ENCODE measurements around the gene SLC30A10.

DNA sequence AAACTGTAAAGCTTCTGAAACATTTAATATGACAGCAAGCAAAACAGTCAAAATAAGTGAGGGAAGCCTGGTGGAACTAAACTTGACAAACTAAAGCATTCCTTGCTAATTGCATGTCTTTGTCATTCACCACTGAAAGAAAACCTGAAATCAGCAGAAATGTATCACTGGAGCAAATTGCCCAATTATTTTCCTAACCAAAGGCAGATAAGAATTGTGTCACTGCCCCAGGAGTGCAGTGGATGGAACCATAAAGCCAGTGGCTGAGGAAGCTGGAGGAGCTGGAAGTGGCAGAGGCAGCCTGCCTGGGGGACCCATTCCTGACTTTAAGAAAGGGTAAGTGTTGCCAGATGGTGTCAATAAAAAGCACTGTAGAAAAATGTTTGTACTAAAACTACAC, 2.7 kb upstream of the SLC30A10 start:
- TF ChIP-seq, protein P1, sequence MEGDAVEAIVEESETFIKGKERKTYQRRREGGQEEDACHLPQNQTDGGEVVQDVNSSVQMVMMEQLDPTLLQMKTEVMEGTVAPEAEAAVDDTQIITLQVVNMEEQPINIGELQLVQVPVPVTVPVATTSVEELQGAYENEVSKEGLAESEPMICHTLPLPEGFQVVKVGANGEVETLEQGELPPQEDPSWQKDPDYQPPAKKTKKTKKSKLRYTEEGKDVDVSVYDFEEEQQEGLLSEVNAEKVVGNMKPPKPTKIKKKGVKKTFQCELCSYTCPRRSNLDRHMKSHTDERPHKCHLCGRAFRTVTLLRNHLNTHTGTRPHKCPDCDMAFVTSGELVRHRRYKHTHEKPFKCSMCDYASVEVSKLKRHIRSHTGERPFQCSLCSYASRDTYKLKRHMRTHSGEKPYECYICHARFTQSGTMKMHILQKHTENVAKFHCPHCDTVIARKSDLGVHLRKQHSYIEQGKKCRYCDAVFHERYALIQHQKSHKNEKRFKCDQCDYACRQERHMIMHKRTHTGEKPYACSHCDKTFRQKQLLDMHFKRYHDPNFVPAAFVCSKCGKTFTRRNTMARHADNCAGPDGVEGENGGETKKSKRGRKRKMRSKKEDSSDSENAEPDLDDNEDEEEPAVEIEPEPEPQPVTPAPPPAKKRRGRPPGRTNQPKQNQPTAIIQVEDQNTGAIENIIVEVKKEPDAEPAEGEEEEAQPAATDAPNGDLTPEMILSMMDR (IDR thresholded peaks at IDR 0.05): no peak
- no peak for TF ChIP-seq POLR2A (IDR thresholded peaks at IDR 0.05)
- no peak for TF ChIP-seq POLR2AphosphoS5 (IDR thresholded peaks at IDR 0.05; ENCODE audit: insufficient read depth in 1 of 2, low read depth in 1 of 2)
